GM18858 (cell line): ENCODE measurements around the gene CCDC136.

ENCODE experiments used
- ATAC-seq: cut with Tn5 transposase; IDR thresholded peaks from one replicate; pipeline ENCODE4 v1.9.1; 2021; ENCODE audit not compliant: unreplicated experiment

CCDC136 gene

DNA sequence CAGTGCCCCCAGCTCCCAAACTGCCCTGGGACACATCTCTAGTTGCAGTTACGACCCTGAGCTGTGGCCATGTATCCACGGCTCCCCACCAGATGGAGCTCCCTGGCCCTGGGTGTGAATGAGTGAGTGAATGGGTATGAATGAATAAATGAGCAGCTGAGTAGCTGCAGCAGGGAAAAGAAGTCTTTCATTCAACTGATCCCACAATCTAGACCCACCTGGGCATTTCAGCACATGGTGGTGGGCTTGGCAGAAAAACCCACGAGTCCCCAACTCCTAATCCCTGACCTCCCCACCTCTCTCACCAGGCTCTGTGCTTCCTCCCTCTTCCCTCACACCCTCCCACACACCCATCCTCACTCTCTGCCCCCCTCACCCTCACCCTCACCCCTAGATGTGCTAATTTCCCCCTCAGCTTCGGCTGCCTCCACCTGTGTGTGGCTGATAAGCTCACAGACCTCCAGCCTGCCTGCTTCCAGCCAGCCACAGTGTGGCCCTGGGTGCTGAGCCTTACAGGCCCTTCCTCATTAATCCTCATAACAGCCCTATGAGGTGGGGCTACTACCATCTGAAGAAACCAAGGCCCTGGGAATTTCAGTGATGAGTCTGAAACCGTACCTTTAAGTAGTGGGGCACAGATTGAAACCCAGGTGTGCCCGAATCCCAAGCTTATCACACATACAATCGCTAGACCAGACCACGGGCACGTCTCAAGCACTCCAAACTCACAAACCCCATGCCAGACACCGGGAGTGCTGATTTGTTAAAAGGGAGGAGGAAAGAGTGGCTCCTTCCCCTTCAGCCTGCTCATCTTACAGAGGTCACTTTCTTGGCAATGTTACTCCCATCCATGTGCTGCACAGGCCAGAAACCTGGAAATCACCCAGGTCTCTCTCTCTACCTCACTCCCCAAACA lies 68.6 kb downstream of the CCDC136 start:
- no peak for ATAC-seq

DNA sequence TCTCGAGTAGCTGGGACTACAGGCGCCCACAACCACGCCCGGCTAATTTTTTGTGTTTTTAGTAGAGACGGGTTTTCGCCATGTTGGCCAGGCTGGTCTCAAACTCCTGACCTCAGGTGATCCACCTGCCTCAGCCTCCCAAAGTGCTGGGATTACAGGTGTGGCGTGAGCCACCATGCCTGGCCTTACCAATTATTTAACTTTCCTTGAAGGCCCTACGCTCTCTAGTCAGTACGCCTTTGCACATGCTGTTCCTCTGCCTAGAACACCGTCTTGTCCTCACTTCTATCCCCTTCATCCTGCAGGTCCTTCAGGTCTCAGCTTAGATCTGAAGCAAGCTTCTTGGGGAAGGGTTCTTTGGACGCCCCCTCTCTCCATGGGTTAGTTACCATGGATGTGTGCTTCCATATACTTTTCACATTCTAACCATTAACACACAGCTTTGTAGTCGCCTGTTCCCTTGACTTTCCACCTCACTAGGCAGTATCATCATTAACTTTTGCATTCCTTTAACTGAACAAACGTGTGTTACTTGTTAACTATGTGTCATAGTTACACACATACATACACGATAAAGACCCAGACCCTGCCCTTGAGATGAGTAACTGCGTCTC lies 70.3 kb downstream of the CCDC136 start:
- no peak for ATAC-seq

DNA sequence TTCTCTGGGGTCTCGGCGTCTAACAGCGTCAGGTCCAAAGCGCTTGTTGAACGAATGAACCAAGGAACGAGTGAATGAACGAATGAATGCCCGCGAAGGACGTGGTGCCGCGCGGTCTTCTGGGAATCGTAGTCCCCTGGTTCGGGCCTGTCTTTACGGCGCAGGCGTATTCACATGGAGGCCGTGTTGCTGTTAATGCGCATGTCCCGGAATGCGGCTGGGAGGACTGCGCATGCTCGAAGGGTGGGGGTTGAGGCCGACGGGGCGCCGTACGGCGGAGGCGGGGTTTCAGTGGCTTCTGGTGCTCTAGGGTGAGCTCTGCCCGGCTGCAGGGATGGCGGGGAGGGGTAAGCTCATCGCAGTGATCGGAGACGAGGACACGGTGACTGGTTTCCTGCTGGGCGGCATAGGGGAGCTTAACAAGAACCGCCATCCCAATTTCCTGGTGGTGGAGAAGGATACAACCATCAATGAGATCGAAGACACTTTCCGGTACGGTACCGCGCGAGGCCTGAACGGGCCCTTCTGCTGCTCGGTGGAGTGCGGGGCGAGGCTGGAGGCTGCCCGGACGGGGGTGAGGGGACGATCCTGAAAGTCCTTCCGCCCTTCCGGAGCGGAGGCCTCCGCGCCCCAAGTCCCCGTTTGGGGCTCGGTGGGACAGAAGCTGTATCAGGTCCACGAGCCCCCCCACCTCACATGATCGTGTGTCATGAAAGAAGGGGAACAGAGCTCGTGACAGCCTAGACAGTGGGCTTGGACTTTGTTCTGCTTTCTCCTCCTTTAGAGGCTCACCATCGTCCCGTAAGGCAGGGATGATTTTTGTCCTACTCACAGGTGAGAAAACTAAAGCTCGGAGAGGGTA lies 71.0 kb downstream of the CCDC136 start, which contains the start of gene ATP6V1F:
ATP6V1F (plus strand) TSS at position 286 of the 862 bp plus-strand sequence; CDS start at position 335, 49 bp downstream.
- ATAC-seq = peak; percentile 78

DNA sequence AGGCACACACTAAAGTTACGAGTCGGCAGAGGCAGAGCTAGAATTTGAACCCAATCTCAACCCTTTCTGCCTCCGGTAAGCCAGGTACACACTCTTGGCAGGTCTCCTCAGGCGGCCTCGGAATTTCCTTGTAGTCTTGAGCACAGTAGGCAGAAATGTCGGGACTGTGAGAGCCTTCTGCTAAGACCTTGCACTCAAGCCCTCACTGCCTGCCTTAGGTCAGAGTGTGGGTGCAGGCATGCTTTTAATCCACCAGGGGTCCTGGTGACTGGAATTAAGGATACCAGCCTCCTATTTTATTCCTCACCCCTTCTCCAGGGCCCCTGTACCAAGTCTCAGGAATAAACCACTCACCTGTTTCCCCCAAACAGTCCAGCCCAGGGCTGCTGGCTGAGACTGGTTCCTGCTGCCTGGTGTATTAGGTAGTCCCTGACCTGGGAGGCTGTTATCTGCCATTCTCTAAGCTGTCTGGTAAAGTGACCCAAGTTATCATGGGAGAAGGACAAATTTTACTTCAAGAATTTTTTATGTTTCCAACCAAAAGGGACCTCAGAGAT lies 71.7 kb downstream of the CCDC136 start:
- ATAC-seq = peak; percentile 29

DNA sequence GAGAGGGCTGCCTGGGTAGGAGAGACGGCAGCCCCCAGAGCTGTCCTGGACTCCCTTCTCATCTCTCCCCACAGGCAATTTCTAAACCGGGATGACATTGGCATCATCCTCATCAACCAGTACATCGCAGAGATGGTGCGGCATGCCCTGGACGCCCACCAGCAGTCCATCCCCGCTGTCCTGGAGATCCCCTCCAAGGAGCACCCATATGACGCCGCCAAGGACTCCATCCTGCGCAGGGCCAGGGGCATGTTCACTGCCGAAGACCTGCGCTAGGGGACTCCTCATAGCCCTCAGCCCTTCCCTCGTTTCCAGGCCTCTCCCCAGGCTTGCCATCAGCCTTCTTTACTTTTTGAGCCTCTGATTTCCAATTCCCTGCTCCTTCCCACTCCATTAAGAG lies 73.5 kb downstream of the CCDC136 start:
- ATAC-seq = no peak

DNA sequence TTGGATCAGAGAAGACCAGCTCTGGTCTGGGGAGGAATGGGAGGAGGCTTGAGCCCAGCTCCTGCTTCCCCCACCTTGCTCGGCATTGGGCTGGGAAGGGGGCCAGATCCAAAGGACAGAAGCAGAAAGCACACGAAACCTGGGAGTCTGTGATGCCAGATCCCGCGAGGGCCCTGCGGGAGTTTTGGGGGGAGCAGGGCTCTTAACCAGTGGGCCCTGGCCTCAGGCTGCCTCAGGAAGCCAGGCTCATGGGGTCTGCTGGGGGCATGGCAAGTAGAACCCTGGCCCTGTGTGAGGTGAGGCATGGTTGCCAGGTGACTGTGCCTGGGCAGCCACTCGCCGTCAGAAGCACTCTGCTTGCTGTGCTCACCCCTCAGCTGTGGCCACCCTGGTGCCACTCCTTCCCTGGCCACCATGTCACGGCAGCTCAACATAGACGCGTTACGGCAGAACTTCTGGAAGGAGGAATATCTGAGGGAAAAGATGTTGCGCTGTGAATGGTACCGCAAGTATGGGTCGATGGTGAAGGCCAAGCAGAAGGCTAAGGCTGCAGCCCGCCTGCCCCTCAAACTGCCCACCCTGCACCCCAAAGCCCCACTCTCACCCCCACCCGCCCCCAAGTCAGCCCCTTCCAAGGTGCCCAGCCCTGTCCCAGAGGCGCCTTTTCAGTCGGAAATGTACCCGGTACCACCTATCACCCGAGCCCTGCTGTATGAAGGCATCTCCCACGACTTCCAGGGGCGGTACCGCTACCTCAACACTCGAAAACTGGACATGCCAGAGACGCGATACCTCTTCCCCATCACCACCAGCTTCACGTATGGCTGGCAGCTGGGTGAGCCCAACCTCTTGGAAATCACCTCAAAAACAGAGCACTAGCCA lies 74.5 kb downstream of the CCDC136 start:
- no peak for ATAC-seq

DNA sequence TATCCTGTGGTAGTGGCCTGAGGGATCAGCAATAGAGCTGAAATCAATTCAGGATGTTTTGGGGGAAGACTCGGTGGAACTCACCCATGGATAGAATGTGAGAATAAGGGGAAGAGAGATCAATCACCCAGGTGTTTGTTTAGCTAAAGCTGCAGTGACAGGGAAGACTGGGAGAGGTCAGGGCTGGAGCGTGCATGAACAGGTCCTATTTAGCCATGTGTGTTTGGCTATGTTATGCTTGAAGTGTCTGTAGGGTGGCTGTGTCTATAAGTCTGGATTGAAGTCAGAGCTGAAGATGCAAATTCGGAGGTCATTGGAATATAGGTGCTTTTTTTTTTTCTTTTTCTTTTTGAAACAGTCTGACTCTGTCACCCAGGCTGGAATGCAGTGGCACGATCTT lies 75.5 kb downstream of the CCDC136 start:
- no peak for ATAC-seq

DNA sequence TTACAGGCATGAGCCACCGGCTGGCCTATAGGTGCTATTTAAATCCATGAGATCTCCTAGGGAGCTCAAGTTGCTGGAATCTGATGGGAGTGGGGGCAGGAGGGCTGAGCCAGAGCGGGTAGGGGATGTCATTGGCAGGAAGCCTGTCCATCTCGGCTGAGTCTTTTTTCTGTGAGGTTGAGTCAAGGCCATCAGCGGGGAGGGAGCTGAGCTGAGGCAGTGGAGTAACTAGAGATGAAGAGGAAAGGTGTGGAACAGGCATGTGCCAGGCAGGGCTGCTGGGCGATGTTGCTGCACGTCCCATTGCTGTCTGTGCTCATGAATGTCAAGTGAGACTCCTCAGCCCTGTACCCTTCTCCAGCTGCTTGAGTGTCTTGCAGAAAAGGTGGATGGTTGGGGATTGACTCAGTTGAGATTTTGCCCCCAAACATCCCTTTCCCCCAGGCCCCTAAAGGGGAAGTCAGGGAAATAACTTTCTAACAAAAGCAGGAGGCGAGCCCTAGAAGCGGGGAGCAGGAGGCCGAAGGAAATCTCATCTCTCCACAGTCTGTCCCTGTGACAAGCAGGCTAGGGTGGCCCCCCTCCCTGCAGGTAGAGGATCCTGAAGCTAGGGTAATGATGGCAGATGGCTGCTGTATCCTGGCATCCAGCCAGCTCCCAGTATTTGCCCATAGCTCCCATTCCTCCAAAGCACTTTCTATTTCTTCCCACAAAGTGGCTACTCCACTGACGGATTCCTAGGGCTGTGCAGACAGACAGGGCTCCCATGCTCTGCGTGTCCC lies 76.3 kb downstream of the CCDC136 start:
- no peak for ATAC-seq

DNA sequence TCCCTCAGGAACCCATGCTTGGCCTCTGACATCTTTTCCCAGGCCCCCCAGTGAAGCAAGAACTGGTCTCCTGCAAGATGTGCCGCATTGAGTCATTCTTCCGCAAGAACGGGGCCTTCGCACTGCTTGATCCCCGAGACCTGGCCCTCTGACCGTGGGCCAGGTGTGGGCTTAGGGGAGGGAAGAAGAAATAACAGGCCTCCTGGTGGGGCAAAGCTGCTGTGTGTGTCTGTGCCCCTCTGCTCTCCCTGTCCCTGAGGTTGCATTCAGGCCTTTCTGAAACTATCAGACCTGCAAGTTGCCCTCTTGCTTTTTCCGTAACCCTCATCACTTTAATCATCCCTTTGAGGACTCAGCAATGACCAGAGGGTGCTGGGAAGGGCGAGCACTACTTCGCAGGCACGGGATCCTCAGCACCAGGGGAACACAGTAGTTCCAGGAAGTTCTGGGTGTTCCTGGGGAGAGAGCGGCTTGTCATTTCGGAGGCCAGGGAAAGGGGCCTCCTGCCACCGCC lies 76.9 kb downstream of the CCDC136 start:
- ATAC-seq = no peak

DNA sequence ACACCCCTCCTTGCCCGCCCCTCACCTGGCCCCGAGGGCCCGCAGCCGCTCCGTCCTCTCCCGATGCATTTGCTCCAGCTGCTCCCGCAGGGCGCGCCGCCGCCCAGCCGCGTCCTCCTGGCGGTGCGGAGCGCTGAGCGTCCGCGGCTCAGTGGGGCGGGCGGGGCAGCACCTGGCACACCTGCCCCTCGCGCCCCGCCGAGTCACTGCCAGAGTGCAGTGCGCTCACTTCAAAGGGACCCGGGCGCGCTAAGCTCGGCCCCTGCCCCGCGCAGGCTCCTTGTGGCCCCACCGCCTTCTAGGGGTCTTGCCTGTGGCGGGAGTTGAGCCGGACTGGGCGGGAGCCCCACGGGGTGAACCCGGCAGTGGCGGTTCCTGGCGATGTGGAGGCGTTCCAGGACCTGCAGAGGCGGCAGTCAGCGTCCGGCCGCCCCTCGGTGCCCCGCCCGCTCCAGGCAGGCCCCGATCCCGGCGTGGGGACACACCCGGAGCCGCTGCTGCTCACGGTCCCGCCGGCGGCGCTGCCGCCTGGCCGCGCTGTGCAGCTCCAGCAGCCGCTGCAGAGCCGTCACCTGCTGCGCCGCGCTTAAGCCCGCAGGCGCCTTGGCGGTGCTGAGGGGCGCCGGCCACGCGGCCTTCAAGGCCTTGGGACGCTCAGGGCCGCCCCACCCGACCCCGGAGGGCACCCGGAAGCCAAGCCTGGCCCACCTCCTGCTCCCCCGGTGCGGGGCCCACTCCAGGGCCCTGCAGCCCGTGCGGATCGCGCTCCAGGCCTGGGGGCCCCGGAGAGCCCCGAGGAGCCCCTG lies 77.6 kb downstream of the CCDC136 start:
- ATAC-seq = peak; percentile 45

DNA sequence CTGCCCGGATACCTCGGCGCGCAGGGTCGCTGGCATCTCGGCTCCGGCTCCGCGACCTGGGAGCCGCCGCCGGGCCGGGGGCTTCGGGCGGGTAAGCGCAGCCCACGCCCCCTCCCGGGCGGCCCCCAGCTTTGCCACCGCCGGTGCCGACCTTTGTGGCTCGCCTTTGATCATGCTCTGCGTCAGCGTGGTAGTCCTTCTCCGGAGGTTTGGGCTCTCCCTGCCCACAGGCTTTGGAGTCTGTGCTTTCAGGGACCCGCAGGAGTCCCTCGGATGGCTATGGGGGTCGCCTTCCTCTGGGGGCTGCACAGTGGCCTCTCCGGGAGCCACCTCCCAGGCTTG lies 78.1 kb downstream of the CCDC136 start:
- peak; percentile 22 for ATAC-seq

DNA sequence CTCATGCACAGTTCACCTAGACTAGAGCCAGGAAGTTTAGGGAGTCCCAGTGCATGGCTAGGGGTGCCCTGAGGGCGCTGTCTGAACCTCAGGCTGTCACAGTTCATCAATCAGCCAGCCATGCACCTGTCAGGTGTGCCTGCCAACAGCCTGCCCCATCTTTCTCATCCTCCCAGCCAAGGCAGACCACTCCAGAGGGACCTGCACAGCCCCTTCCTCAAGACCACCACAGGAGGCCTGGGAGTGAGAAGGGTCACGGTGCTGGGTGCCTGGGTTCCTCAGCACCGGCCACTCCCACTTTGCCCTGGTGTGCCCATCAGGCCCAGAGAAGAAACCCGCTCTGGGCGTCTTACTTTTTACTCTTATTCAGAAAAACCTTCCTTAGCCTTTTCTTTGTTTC lies 79.3 kb downstream of the CCDC136 start:
- no peak for ATAC-seq
